Endothelial cell of umbilical vein (primary cell): Measurements from ENCODE around the gene DACH2. TPM values are rescaled to one million over a fixed set of nuclear protein-coding genes. Genes with fewer than 3 reads are reported as not detected.

Experiments used
- BruUV-seq: library from RNA; stranded (reverse); fragments of 400-500 nt; replicated peaks from 2 replicates; lab custom pipeline; 2021; lab: Mats Ljungman, UMichigan
- CTCF ChIA-PET: fragments of 300-600, 350-600 bp; sonication (Branson Sonifier 250); formaldehyde crosslinking; loops from one replicate; lab custom pipeline; 2021; ENCODE audit warnings: antibody characterized with exemption, inconsistent platforms; lab: Charles Lee
- POLR2A ChIA-PET: fragments of 300-600, 350-600 bp; sonication (Branson Sonifier 250); formaldehyde crosslinking; loops from one replicate; lab custom pipeline; 2021; ENCODE audit warnings: antibody characterized with exemption, inconsistent platforms; lab: Charles Lee
- DNase-seq: peaks from one replicate; pipeline ENCODE4 v3.0.0-alpha.2; 2011; ENCODE audit warnings: low read depth, low spot score
- FAIRE-seq: peaks from 2 replicates; lab custom pipeline; 2011; peaks lifted over from hg19 to GRCh38; lab: Jason Lieb, UNC
- H2AFZ ChIP-seq: 2 replicates; pipeline ENCODE4 v1.6.0; 2012; ENCODE audit warnings: low read depth, low read length, control low read depth, inconsistent platforms
- H3K27ac ChIP-seq: 2 replicates; pipeline ENCODE4 v1.5.1; 2011; ENCODE audit warnings: low read depth, mild to moderate bottlenecking, control low read depth, low read length, moderate library complexity; ENCODE audit not compliant: insufficient read depth
- H3K27me3 ChIP-seq, 2 experiments: 2 replicates each; pipeline versions ENCODE4 v1.6.0 to v1.6.1; 2011; ENCODE audit warnings: low read length in 2 of 2, mixed read lengths in 1 of 2; ENCODE audit not compliant: control insufficient read depth in 2 of 2, insufficient read depth in 2 of 2
- H3K36me3 ChIP-seq, 2 experiments: 2 replicates in 1 of 2; 3 replicates in 1 of 2; pipeline ENCODE4 v1.5.1; 2011; ENCODE audit warnings: low read length in 2 of 2, mild to moderate bottlenecking in 1 of 2, moderate library complexity in 1 of 2; ENCODE audit not compliant: control insufficient read depth in 2 of 2, insufficient read depth in 2 of 2; ENCODE audit errors: extremely low read depth in 1 of 2
- H3K4me1 ChIP-seq: 3 replicates; pipeline ENCODE4 v1.5.1; 2011; ENCODE audit warnings: mild to moderate bottlenecking, low read length; ENCODE audit not compliant: control insufficient read depth, insufficient read depth; ENCODE audit errors: extremely low read depth
- H3K4me2 ChIP-seq: 2 replicates; pipeline ENCODE4 v1.6.1; 2011; ENCODE audit warnings: low read length, control low read depth, mixed read lengths; ENCODE audit not compliant: insufficient read depth
- H3K4me3 ChIP-seq, 3 experiments: fragments of 200-600 bp in 1 of 3; sonication (generic), shearing (Covaris generic) in 1 of 3; replicated peaks in 1 of 3; 2 replicates each; pipeline ENCODE4 v1.5.1; 2011 to 2016; ENCODE audit warnings: control low read depth in 3 of 3, low read length in 3 of 3, mild to moderate bottlenecking in 2 of 3, inconsistent platforms in 1 of 3, low read depth in 1 of 3, moderate library complexity in 1 of 3; ENCODE audit not compliant: insufficient read depth in 1 of 3
- H3K79me2 ChIP-seq: 2 replicates; pipeline ENCODE4 v1.6.0; 2012; ENCODE audit warnings: low read length, inconsistent platforms; ENCODE audit not compliant: control insufficient read depth, insufficient read depth
- H3K9ac ChIP-seq: replicated peaks from 2 replicates; pipeline ENCODE3; 2011; ENCODE audit warnings: low read length, control low read depth; ENCODE audit not compliant: insufficient read depth; ENCODE audit errors: extremely low read depth
- H3K9me1 ChIP-seq: replicated peaks from 3 replicates; pipeline ENCODE4 v1.6.0; 2011; ENCODE audit warnings: mild to moderate bottlenecking, low read length; ENCODE audit not compliant: control insufficient read depth, insufficient read depth; ENCODE audit errors: extremely low read depth
- H3K9me3 ChIP-seq: replicated peaks from 2 replicates; pipeline ENCODE4 v1.5.1; 2012; ENCODE audit warnings: low read length, inconsistent platforms; ENCODE audit not compliant: control insufficient read depth, insufficient read depth
- H4K20me1 ChIP-seq: replicated peaks from 2 replicates; pipeline ENCODE3; 2011; ENCODE audit warnings: mild to moderate bottlenecking, low read length; ENCODE audit not compliant: control insufficient read depth, insufficient read depth; ENCODE audit errors: extremely low read depth
- CTCF ChIP-seq, 2 donors: IDR thresholded peaks; 1 replicate in 1 of 2; 2 replicates in 1 of 2; pipeline ENCODE4 v1.5.1; 2011; ENCODE audit warnings: low read length in 2 of 2, mild to moderate bottlenecking in 2 of 2, moderate library complexity in 2 of 2, control low read depth in 1 of 2, inconsistent platforms in 1 of 2, low read depth in 1 of 2; ENCODE audit not compliant: insufficient read depth in 1 of 2; ENCODE audit errors: extremely low read depth in 1 of 2
- EZH2 ChIP-seq: IDR thresholded peaks from 2 replicates; pipeline ENCODE4 v1.6.1; 2012; ENCODE audit warnings: borderline replicate concordance, low read depth, mild to moderate bottlenecking, moderate library complexity, low read length, inconsistent platforms; ENCODE audit not compliant: severe bottlenecking
- FOS ChIP-seq: IDR thresholded peaks from 2 replicates; pipeline ENCODE4 v1.6.1; 2011; ENCODE audit warnings: mild to moderate bottlenecking, low read length, moderate library complexity, borderline replicate concordance; ENCODE audit not compliant: insufficient read depth
- GATA2 ChIP-seq: IDR thresholded peaks from 2 replicates; pipeline ENCODE4 v1.7.0; 2011; ENCODE audit warnings: low read depth, mild to moderate bottlenecking, moderate library complexity, mixed read lengths, low read length; ENCODE audit not compliant: insufficient read length, insufficient read depth
- JUN ChIP-seq: IDR thresholded peaks from 2 replicates; pipeline ENCODE4 v1.6.1; 2011; ENCODE audit warnings: borderline replicate concordance, low read depth; ENCODE audit not compliant: insufficient read length, insufficient read depth
- MAX ChIP-seq: IDR thresholded peaks from 2 replicates; pipeline ENCODE4 v1.6.1; 2011; ENCODE audit not compliant: insufficient read depth, insufficient read length
- MYC ChIP-seq: IDR thresholded peaks from one replicate; pipeline ENCODE4 v1.6.1; 2011; ENCODE audit warnings: mild to moderate bottlenecking, low read depth, low read length
- POLR2A ChIP-seq: IDR thresholded peaks from 2 replicates; pipeline ENCODE4 v1.6.1; 2012; ENCODE audit warnings: low read depth, mild to moderate bottlenecking, control low read depth, low read length
- POLR2AphosphoS5 ChIP-seq: IDR thresholded peaks from 2 replicates; pipeline ENCODE4 v1.6.1; 2012; ENCODE audit warnings: low read depth, mild to moderate bottlenecking, control low read depth, low read length, moderate library complexity; ENCODE audit not compliant: insufficient read depth
- dilution Hi-C: fragments of 300-500 bp; cut with MboI; formaldehyde crosslinking; loops from one replicate; pipeline ENCODE4 v1.15.0; 2019; ENCODE audit warnings: low sequenced_read_pairs; ENCODE audit not compliant: extremely low pct_ligation_motif_present
- intact Hi-C: fragments of 100-400 bp; cut with micrococcal nuclease; formaldehyde crosslinking; loops from one replicate; pipeline ENCODE4 v1.10.0; 2022
- polyA plus RNA-seq, 4 experiments: library from polyadenylated mRNA; depleted of rRNA in 3 of 4; stranded (reverse) in 3 of 4; unstranded in 1 of 4; fragments of >200 nt; gene quantifications; 2 replicates each; pipeline versions ENCODE4 v1.2.1 to v1.2.3, GENCODE V29; 2011 to 2012; ENCODE audit warnings: missing spikeins in 1 of 4
- total RNA-seq: library from RNA; stranded (reverse); gene quantifications from 2 replicates; pipeline ENCODE4 v1.2.3, GENCODE V29; 2021

DACH2 gene
- total and polyA plus RNA-seq, 2 donors (not counting 3 experiments of a cell fraction or from before 2014, with no cell fraction given) = not detected

GRCh38 chrX:86714441-86714840 is 566.2 kb downstream of the DACH2 start:
- H3K79me2 ChIP-seq = no peaks in the 10 kb centered on the region
- DNase-seq (no peak), FAIRE-seq (peak; percentile 33)
- no peaks in the 10 kb centered on the region for H3K4me1 ChIP-seq
- no peak overlapping the region for H3K27ac ChIP-seq
- ChIA-PET POLR2A (no interaction called here), CTCF (no interaction called here)
- H3K4me2 ChIP-seq = no peak overlapping the region
- TF ChIP-seq MAX (no peak), POLR2A (no peak), MYC (no peak), GATA2 (no peak), POLR2AphosphoS5 (no peak), EZH2 (no peak), CTCF (IDR thresholded peaks at IDR 0.05; ENCODE audit: extremely low read depth in 1 of 2, insufficient read depth in 1 of 2, low read depth in 1 of 2, low read length in 2 of 2) (no peak)
- no peak overlapping the region for H2AFZ ChIP-seq
- H3K27me3 ChIP-seq = no peaks in the 10 kb centered on the region
- H3K4me3 ChIP-seq = no peak overlapping the region
- no peak overlapping the region for H3K9ac ChIP-seq
- BruUV-seq = no TSS peak
- H4K20me1 ChIP-seq = no peaks in the 10 kb centered on the region
- intact Hi-C loops = no loop called here
- dilution Hi-C loops = no loop called here
- no peaks in the 10 kb centered on the region for H3K9me3 ChIP-seq
- no peaks in the 10 kb centered on the region for H3K36me3 ChIP-seq
- no peaks in the 10 kb centered on the region for H3K9me1 ChIP-seq

GRCh38 chrX:86724277-86724676 is 576.0 kb downstream of the DACH2 start:
- H3K4me1 ChIP-seq = no peaks in the 10 kb centered on the region
- H3K36me3 ChIP-seq = no peaks in the 10 kb centered on the region
- dilution Hi-C loops (no loop called here), intact Hi-C loops (no loop called here)
- H3K4me3 ChIP-seq = no peak overlapping the region
- H3K27me3 ChIP-seq = no peaks in the 10 kb centered on the region
- FAIRE-seq = no peak
- no peak for DNase-seq
- H3K4me2 ChIP-seq = no peak overlapping the region
- no peaks in the 10 kb centered on the region for H4K20me1 ChIP-seq
- ChIA-PET CTCF (no interaction called here), POLR2A (no interaction called here)
- no peak overlapping the region for H3K27ac ChIP-seq
- no peak overlapping the region for H3K9ac ChIP-seq
- TF ChIP-seq POLR2AphosphoS5 (no peak), MAX (no peak), JUN (no peak), GATA2 (no peak), EZH2 (no peak), CTCF (IDR thresholded peaks at IDR 0.05; ENCODE audit: extremely low read depth in 1 of 2, insufficient read depth in 1 of 2, low read depth in 1 of 2, low read length in 2 of 2) (no peak), POLR2A (no peak), FOS (no peak), MYC (no peak)
- BruUV-seq = no TSS peak
- H3K79me2 ChIP-seq = no peaks in the 10 kb centered on the region
- H2AFZ ChIP-seq = no peak overlapping the region
- H3K9me3 ChIP-seq = no peaks in the 10 kb centered on the region
- H3K9me1 ChIP-seq = no peaks in the 10 kb centered on the region
